ENCODE results near the gene USP9X. TPM values are rescaled to one million over a fixed set of nuclear protein-coding genes. Genes with fewer than 3 reads are reported as not detected.
A peak's percentile ranks its signal among the peaks of the same experiment; 100 is the strongest.

The USP9X gene, protein sequence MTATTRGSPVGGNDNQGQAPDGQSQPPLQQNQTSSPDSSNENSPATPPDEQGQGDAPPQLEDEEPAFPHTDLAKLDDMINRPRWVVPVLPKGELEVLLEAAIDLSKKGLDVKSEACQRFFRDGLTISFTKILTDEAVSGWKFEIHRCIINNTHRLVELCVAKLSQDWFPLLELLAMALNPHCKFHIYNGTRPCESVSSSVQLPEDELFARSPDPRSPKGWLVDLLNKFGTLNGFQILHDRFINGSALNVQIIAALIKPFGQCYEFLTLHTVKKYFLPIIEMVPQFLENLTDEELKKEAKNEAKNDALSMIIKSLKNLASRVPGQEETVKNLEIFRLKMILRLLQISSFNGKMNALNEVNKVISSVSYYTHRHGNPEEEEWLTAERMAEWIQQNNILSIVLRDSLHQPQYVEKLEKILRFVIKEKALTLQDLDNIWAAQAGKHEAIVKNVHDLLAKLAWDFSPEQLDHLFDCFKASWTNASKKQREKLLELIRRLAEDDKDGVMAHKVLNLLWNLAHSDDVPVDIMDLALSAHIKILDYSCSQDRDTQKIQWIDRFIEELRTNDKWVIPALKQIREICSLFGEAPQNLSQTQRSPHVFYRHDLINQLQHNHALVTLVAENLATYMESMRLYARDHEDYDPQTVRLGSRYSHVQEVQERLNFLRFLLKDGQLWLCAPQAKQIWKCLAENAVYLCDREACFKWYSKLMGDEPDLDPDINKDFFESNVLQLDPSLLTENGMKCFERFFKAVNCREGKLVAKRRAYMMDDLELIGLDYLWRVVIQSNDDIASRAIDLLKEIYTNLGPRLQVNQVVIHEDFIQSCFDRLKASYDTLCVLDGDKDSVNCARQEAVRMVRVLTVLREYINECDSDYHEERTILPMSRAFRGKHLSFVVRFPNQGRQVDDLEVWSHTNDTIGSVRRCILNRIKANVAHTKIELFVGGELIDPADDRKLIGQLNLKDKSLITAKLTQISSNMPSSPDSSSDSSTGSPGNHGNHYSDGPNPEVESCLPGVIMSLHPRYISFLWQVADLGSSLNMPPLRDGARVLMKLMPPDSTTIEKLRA (N-terminal part only)
- 10 to 100 TPM; 50.4 to 77.6 (median 58.4) TPM for total RNA-seq

DNA sequence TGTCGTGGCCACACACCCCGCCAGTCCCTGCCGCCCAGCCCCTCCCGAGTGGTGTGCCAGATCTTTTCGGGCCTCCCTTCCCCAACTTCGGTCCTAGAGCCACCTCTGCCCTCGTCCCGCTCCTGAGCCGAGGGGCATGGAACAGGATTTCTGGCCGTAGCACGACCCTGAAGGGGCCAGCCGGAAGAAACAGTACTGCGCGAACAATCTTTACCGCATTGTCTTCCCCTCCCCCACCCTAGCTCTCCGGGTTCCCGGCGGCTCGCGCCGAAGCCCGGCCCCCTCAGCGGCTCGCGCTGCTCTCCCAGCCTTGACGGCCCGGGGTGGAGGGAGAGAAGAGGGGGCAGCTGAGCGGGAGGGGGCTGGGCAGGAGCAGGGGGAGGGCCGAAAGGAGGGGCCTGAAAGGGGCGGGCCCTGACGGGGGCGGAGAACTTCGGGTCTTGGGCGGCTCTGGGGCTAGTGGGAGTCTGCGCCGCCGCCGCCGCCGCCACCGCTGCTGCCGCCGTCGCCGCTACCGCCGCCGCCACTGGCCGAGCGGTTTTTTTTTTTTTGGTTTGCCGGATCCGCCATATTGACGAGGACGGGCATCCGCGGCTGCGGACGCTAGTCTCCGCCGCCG lies at the start of gene USP9X:
Gene USP9X, plus strand, starts transcription at position 553 of the 619 bp plus-strand sequence. CDS start 38,184 bp downstream, outside the sequence.
- peak; percentile 75 to 98 for DNase-seq (ENCODE audit: low spot score in 2 of 2)
- 0 to 1% methylated on average over 10 to 36 of the region's 61 CpGs for WGBS, 2 donors
- TF ChIP-seq POLR2A (IDR thresholded peaks at IDR 0.05) = no peak
- TF ChIP-seq, protein P1, sequence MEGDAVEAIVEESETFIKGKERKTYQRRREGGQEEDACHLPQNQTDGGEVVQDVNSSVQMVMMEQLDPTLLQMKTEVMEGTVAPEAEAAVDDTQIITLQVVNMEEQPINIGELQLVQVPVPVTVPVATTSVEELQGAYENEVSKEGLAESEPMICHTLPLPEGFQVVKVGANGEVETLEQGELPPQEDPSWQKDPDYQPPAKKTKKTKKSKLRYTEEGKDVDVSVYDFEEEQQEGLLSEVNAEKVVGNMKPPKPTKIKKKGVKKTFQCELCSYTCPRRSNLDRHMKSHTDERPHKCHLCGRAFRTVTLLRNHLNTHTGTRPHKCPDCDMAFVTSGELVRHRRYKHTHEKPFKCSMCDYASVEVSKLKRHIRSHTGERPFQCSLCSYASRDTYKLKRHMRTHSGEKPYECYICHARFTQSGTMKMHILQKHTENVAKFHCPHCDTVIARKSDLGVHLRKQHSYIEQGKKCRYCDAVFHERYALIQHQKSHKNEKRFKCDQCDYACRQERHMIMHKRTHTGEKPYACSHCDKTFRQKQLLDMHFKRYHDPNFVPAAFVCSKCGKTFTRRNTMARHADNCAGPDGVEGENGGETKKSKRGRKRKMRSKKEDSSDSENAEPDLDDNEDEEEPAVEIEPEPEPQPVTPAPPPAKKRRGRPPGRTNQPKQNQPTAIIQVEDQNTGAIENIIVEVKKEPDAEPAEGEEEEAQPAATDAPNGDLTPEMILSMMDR (IDR thresholded peaks at IDR 0.05) = no peak
- intact Hi-C loops (cut with DNase I; ENCODE audit: low total_unique reads) = no loop called here
- H3K4me3 ChIP-seq (ENCODE audit: low read depth, poor library complexity, severe bottlenecking) = peak within 1 kb of the TSS; percentile 85

DNA sequence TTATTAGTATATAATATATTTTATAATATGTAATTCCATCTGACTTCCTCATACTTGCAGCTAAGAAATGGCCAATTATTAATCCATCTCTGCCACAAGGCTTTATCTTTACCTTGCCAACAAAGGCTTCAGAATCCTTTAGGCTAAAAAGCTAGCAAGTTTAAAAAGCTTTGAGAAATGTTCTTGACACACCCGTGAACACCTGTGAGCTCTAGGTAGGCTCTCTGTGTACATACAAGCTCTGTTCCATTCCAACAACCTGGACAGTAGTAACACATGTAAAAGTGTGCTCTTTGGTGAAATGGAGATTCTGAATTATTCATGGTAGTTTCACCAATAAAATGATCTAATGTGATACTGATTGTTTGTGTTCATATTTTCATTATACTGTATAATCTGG lies 49.7 kb upstream of the USP9X start:
- H3K4me3 ChIP-seq (ENCODE audit: low read depth, poor library complexity, severe bottlenecking) = no peak overlapping the region
- TF ChIP-seq POLR2A (IDR thresholded peaks at IDR 0.05) = no peak
- TF ChIP-seq, protein P1 (IDR thresholded peaks at IDR 0.05) = no peak
- 72 to 75% methylated on average over 1 of the region's 1 CpG for WGBS, 2 donors
- no peak for DNase-seq (ENCODE audit: low spot score in 2 of 2)
- intact Hi-C loops (cut with DNase I; ENCODE audit: low total_unique reads) = no loop called here

DNA sequence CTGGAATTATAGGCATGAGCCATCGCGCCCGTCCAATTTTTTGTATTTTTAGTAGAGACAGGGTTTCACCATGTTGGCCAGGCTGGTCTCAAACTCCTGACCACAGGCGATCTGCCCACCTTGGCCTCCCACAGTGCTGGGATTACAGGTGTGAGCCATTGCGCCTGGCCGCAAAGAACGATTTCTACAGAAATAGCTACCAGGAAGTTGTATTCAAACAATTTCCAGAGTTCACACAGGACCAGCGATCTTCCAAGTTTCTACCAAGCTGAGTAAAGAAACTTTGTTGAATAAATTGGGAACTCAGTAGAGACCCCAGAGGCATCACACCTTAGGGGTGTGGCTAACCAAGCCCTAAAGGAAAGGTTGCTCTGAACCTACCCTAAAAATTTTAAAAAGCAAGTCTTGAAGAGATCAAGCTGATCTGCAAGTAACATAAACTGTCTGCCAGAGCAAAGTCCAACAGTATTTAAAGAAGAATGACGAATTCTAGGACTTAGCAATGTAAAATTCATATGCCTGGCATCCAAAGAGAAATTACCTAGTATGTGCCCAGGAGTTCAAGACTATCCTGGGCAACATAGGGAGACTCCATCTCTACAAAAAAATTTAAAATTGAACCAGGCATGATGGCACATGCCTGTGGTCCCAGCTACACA lies 48.4 kb upstream of the USP9X start:
- intact Hi-C loops (cut with DNase I; ENCODE audit: low total_unique reads) = no loop called here
- 84 to 89% methylated on average over 9 of the region's 9 CpGs for WGBS, 2 donors
- no peak overlapping the region for H3K4me3 ChIP-seq (ENCODE audit: low read depth, poor library complexity, severe bottlenecking)
- TF ChIP-seq POLR2A (IDR thresholded peaks at IDR 0.05) = no peak
- TF ChIP-seq, protein P1 (IDR thresholded peaks at IDR 0.05) = no peak
- no peak for DNase-seq (ENCODE audit: low spot score in 2 of 2)

DNA sequence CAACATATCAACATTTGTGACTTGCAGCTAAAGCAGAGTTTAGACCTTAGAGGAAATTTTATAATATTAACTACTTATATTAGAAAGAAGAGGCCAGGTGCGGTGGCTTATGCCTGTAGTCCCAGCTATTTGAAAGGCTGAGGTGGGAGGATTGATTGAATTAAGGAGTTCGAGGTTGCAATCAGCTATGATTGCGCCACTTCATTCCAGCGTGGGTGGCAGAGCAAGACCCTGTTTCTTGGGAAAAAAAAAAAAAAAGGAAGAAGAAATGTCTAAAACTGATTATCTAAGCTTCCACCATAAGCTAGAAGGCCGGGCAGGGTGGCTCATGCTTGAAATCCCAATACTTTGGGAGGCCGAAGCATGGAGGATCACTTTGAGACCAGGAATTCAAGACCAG lies 42.0 kb upstream of the USP9X start:
- intact Hi-C loops (cut with DNase I; ENCODE audit: low total_unique reads) = no loop called here
- H3K4me3 ChIP-seq (ENCODE audit: low read depth, poor library complexity, severe bottlenecking) = no peak overlapping the region
- no peak for DNase-seq (ENCODE audit: low spot score in 2 of 2)
- WGBS, 2 donors = 85 to 90% methylated on average over 6 of the region's 6 CpGs
- TF ChIP-seq, protein P1 (IDR thresholded peaks at IDR 0.05) = no peak
- TF ChIP-seq POLR2A (IDR thresholded peaks at IDR 0.05) = no peak

Measured in lower leg skin (tissue), 4 donors.